H9 (cell line): ENCODE data around the gene TRAIP. TPM values are rescaled to one million over a fixed set of nuclear protein-coding genes. Genes with fewer than 3 reads are reported as not detected.

Source experiments
- DNase-seq: peaks from one replicate; pipeline ENCODE4 v3.0.0-alpha.2; 2017
- H2AFZ ChIP-seq: one replicate; pipeline ENCODE4 v1.6.1; 2013; ENCODE audit warnings: mild to moderate bottlenecking, low read length, control low read depth, moderate library complexity
- H2AK5ac ChIP-seq: 2 replicates; pipeline ENCODE4 v1.6.1; 2013; ENCODE audit warnings: low read length, control low read depth, mixed read lengths; ENCODE audit not compliant: insufficient read length
- H2BK120ac ChIP-seq: one replicate; pipeline ENCODE4 v1.6.1; 2013; ENCODE audit warnings: low read depth, mild to moderate bottlenecking, low read length, control low read depth, inconsistent platforms; ENCODE audit not compliant: poor library complexity, severe bottlenecking
- H2BK12ac ChIP-seq: 2 replicates; pipeline ENCODE4 v1.6.1; 2013; ENCODE audit warnings: low read length, control low read depth, mixed read lengths, low read depth; ENCODE audit not compliant: insufficient read length
- H2BK15ac ChIP-seq: 2 replicates; pipeline ENCODE4 v1.6.1; 2013; ENCODE audit warnings: low read depth, low read length, control low read depth
- H2BK20ac ChIP-seq: one replicate; pipeline ENCODE4 v1.6.1; 2013; ENCODE audit warnings: low read depth, mild to moderate bottlenecking, low read length, control low read depth, inconsistent platforms; ENCODE audit not compliant: poor library complexity, severe bottlenecking
- H2BK5ac ChIP-seq: 2 replicates; pipeline ENCODE4 v1.6.1; 2013; ENCODE audit warnings: low read length, control low read depth, mixed read lengths; ENCODE audit not compliant: insufficient read length
- H3K14ac ChIP-seq: 2 replicates; pipeline ENCODE4 v1.6.1; 2013; ENCODE audit warnings: low read length, control low read depth; ENCODE audit not compliant: insufficient read depth
- H3K18ac ChIP-seq: 2 replicates; pipeline ENCODE4 v1.6.1; 2013; ENCODE audit warnings: low read depth, mild to moderate bottlenecking, mixed read lengths, low read length, control low read depth; ENCODE audit not compliant: insufficient read length
- H3K23ac ChIP-seq: 2 replicates; pipeline ENCODE4 v1.6.1; 2013; ENCODE audit warnings: low read length, control low read depth, mixed read lengths, low read depth; ENCODE audit not compliant: insufficient read length
- H3K23me2 ChIP-seq: 2 replicates; pipeline ENCODE4 v1.6.1; 2013; ENCODE audit warnings: low read depth, mild to moderate bottlenecking, mixed read lengths, low read length, control low read depth; ENCODE audit not compliant: insufficient read length, poor library complexity, severe bottlenecking
- H3K27ac ChIP-seq: 2 replicates; pipeline ENCODE4 v1.5.1; 2013; ENCODE audit warnings: low read length, control low read depth, mixed read lengths, low read depth; ENCODE audit not compliant: insufficient read length
- H3K27me3 ChIP-seq: 2 replicates; pipeline ENCODE4 v1.6.1; 2013; ENCODE audit warnings: low read length, control low read depth, inconsistent platforms; ENCODE audit not compliant: insufficient read depth
- H3K4ac ChIP-seq: 2 replicates; pipeline ENCODE4 v1.6.1; 2013; ENCODE audit warnings: low read depth, mild to moderate bottlenecking, control low read depth, inconsistent platforms, low read length, moderate library complexity
- H3K4me1 ChIP-seq: 2 replicates; pipeline ENCODE4 v1.6.1; 2013; ENCODE audit warnings: low read length, control low read depth, inconsistent platforms; ENCODE audit not compliant: insufficient read depth
- H3K4me2 ChIP-seq: 2 replicates; pipeline ENCODE4 v1.6.1; 2013; ENCODE audit warnings: low read length, control low read depth, mixed read lengths; ENCODE audit not compliant: insufficient read length, insufficient read depth
- H3K56ac ChIP-seq: 2 replicates; pipeline ENCODE4 v1.6.1; 2013; ENCODE audit warnings: low read depth, mild to moderate bottlenecking, mixed read lengths, low read length, control low read depth; ENCODE audit not compliant: insufficient read length
- H3K79me1 ChIP-seq: 2 replicates; pipeline ENCODE4 v1.6.1; 2013; ENCODE audit warnings: low read depth, mild to moderate bottlenecking, moderate library complexity, low read length, control low read depth, inconsistent platforms; ENCODE audit not compliant: insufficient read depth, poor library complexity, severe bottlenecking
- H3K79me2 ChIP-seq: 2 replicates; pipeline ENCODE4 v1.6.1; 2013; ENCODE audit warnings: low read length, control low read depth, inconsistent platforms; ENCODE audit not compliant: insufficient read depth
- H3K9ac ChIP-seq: 2 replicates; pipeline ENCODE4 v1.6.1; 2013; ENCODE audit warnings: low read length, control low read depth, mixed read lengths; ENCODE audit not compliant: insufficient read length; ENCODE audit errors: extremely low read depth
- H3K9me3 ChIP-seq: one replicate; pipeline ENCODE4 v1.6.1; 2013; ENCODE audit warnings: low read depth, low read length, inconsistent platforms; ENCODE audit not compliant: control insufficient read depth
- H3T11ph ChIP-seq: one replicate; pipeline ENCODE4 v1.6.1; 2013; ENCODE audit warnings: mild to moderate bottlenecking, low read length, control low read depth, inconsistent platforms
- H4K20me1 ChIP-seq: one replicate; pipeline ENCODE4 v1.6.1; 2013; ENCODE audit not compliant: control insufficient read depth, insufficient read length, insufficient read depth
- H4K5ac ChIP-seq: 2 replicates; pipeline ENCODE4 v1.6.1; 2013; ENCODE audit warnings: low read depth, mild to moderate bottlenecking, mixed read lengths, low read length, control low read depth; ENCODE audit not compliant: insufficient read length
- H4K8ac ChIP-seq: replicated peaks from 2 replicates; pipeline ENCODE4 v1.6.1; 2013; ENCODE audit warnings: low read length, control low read depth, mixed read lengths, low read depth; ENCODE audit not compliant: insufficient read length
- H4K91ac ChIP-seq: 2 replicates; pipeline ENCODE4 v1.6.1; 2013; ENCODE audit warnings: low read depth, mild to moderate bottlenecking, moderate library complexity, mixed read lengths, low read length, control low read depth; ENCODE audit not compliant: insufficient read length
- H3K27ac Mint-ChIP-seq, 3 experiments: 2 replicates in 2 of 3; 3 replicates in 1 of 3; pipeline ENCODE4 v1.8.0; 2020 to 2021; ENCODE audit warnings: mixed read lengths in 3 of 3, mild to moderate bottlenecking in 1 of 3, moderate library complexity in 1 of 3
- H3K27me3 Mint-ChIP-seq: 2 replicates; pipeline ENCODE4 v1.8.0; 2021; ENCODE audit warnings: low read depth, mild to moderate bottlenecking, moderate library complexity, mixed read lengths
- H3K36me3 Mint-ChIP-seq, 3 experiments: 2 replicates in 2 of 3; 3 replicates in 1 of 3; pipeline ENCODE4 v1.8.0; 2020 to 2021; ENCODE audit warnings: low read depth in 3 of 3, mixed read lengths in 3 of 3; ENCODE audit not compliant: insufficient read depth in 1 of 3
- H3K4me1 Mint-ChIP-seq, 2 experiments: 2 replicates each; pipeline ENCODE4 v1.8.0; 2020; ENCODE audit warnings: mixed read lengths in 2 of 2
- H3K4me3 Mint-ChIP-seq, 2 experiments: 2 replicates in 1 of 2; 3 replicates in 1 of 2; pipeline ENCODE4 v1.8.0; 2020 to 2021; ENCODE audit warnings: mild to moderate bottlenecking in 2 of 2, mixed read lengths in 2 of 2, moderate library complexity in 1 of 2
- H3K9me3 Mint-ChIP-seq, 2 experiments: 2 replicates in 1 of 2; 3 replicates in 1 of 2; pipeline ENCODE4 v1.8.0; 2020; ENCODE audit warnings: mild to moderate bottlenecking in 2 of 2, mixed read lengths in 2 of 2, moderate library complexity in 1 of 2
- CTCF ChIP-seq: fragments of 200-600 bp; sonication (generic); conservative IDR thresholded peaks from 3 replicates; pipeline ENCODE4 v1.8.0; 2021; ENCODE audit warnings: antibody characterized with exemption, mild to moderate bottlenecking
- WGBS: extraction: QIAGEN DNeasy Blood & Tissue Kit; methylation state at CpG from one replicate; pipeline ENCODE4 v1.1.7; 2013; ENCODE audit warnings: missing lambda C conversion rate, low lambda C conversion rate, mixed read lengths; ENCODE audit not compliant: insufficient read length; ENCODE audit errors: extremely low coverage; 5-methylcytosine and 5-hydroxymethylcytosine counted together
- total RNA-seq: library from RNA; stranded (reverse); gene quantifications from 2 replicates; pipeline ENCODE4 v1.2.1, GENCODE V29; 2021

Gene TRAIP
- total RNA-seq, 1 experiment from 2014 or later, result 36.7 TPM

- H3K27ac Mint-ChIP-seq, result no peak overlapping the region
- no peak overlapping the region for H3T11ph ChIP-seq
Measured at GRCh38 chr3:49788056-49788455, 68.3 kb downstream of the TRAIP start.

More at GRCh38 chr3:49788056-49788455, 68.3 kb downstream of the TRAIP start:
- Histone ChIP-seq H2BK12ac (no peak overlapping the region), H3K23ac (no peak overlapping the region), H2BK5ac (no peak overlapping the region), H3K14ac (no peak overlapping the region), H3K4ac (no peak overlapping the region), H4K20me1 (no peaks in the 10 kb centered on the region), H3K9me3 (no peaks in the 10 kb centered on the region), H2BK15ac (no peak overlapping the region), H4K8ac (no peak overlapping the region), H2BK120ac (no peak overlapping the region), H3K27ac (no peak overlapping the region), H3K56ac (no peak overlapping the region), H2BK20ac (no peak overlapping the region), H3K18ac (no peak overlapping the region), H3K9ac (no peak overlapping the region), H3K23me2 (peaks cover 5% of the 10 kb centered on the region), H3K79me1 (peaks cover 4% of the 10 kb centered on the region), H2AFZ (no peak overlapping the region), H2AK5ac (no peak overlapping the region), H4K5ac (no peak overlapping the region), H3K79me2 (peaks cover 2% of the 10 kb centered on the region; the same call in 1 of the 2 replicates), H3K4me2 (no peak overlapping the region), H3K27me3 (no peaks in the 10 kb centered on the region; the same call in 1 of the 2 replicates), H3K4me1 (no peaks in the 10 kb centered on the region), H4K91ac (no peak overlapping the region)
- no CpG with 5 or more reads among the region's 2 CpGs for WGBS
- no peaks in the 10 kb centered on the region; a peak in 1 of 5 replicates for H3K9me3 Mint-ChIP-seq
- no peaks in the 10 kb centered on the region; the same call in 1 of the 2 replicates for H3K27me3 Mint-ChIP-seq
- peaks cover 10 to 21% (median 18%) of the 10 kb centered on the region in 3 experiments for H3K36me3 Mint-ChIP-seq
- TF ChIP-seq CTCF, result no peak
- H3K4me1 Mint-ChIP-seq, result peaks cover 15 to 23% of the 10 kb centered on the region in 2 experiments
- H3K4me3 Mint-ChIP-seq, result no peak overlapping the region
- no peak for DNase-seq
